CD4-positive, alpha-beta T cell treated with Interleukin-4 for 1 hour (primary cell): ENCODE results near the gene TTC23.
"Not testable (repeated sequence)": the region's sequence is repeated elsewhere in the genome, so short reads cannot be mapped to it uniquely, and the experiment has no call there.

Source experiments
- DNase-seq, 2 donors: peaks; one replicate each; pipeline ENCODE4 v3.0.0-alpha.2; 2020 to 2022

The TTC23 gene

GRCh38 chr15:99118258-99118632, 131.1 kb downstream of the TTC23 start:
- no peak for DNase-seq

DNA sequence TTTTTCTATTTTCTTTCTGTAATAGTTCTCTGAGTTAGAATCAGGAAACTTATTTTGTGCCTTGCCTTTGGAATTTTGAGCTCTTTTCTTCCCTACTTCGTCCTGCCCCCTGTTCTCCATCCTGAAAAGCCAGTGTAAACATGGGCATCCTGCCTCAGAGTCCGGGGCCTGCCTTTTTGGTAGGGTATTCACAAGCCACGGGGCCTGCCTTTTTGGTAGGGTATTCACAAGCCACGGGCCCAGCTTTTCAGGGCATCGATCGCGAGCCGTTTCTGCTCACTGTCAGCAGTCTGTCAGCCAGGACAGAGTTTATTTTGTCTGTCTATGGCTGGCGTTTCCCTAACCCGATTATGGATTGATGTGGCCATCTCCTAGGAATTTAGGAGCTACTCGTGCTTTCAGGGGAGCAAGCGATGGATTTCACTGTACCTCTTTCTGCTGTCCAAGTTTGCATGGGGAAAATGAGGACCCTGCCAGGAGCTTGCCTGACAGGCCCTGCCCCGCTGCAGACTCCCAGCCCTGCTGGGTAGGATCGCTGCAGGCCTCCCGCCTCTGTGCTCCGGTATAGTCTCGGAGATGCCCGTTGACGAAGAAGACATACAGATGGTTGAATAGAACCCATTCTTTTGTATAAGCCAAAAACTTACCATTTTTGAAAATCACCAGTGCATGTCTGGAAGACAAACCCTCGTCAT, 131.7 kb downstream of the TTC23 start:
- no peak for DNase-seq

GRCh38 chr15:99117111-99117510, 132.3 kb downstream of the TTC23 start:
- DNase-seq = no peak

DNA sequence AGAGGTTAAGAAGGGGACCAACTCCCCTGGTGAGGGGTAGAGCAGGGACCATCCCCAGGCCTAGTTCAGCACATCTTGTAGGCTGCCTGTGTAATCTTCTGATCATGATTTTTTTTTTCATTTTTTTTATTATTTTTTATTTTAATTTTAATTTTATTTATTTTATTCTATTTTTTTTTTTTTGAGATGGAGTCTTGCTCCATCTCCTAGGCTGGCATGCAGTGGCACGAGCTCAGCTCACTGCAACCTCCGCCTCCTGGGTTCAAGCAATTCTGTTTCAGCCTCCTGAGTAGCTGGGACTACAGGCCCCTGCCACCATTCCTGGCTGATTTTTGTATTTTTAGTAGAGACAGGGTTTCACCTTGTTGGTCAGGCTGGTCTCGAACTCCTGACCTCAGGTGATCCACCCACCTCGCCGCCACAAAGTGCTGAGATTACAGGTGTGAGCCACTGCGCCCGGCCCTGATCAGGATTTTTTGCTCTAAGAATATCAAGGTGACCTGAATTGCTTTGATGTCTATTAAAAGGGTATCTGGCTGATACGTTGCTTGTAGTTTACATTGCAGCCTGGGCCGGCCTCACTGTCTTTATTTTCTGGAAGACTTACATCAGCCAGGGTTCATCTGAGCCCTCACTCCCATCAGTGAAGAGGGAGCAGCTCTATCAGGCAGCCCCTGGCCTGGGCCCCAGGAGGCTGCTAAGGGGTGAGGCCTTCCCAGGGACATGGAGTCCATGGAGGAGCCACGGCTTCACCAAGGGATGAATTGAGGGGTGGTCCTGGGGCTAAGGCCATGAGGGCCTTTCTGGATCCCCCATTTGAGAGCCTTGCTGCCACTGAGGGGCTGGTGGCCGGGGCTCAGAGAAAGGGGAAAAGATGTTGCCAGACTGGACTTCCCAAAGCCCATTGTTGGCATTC, 133.8 kb downstream of the TTC23 start:
- no peak for DNase-seq

DNA sequence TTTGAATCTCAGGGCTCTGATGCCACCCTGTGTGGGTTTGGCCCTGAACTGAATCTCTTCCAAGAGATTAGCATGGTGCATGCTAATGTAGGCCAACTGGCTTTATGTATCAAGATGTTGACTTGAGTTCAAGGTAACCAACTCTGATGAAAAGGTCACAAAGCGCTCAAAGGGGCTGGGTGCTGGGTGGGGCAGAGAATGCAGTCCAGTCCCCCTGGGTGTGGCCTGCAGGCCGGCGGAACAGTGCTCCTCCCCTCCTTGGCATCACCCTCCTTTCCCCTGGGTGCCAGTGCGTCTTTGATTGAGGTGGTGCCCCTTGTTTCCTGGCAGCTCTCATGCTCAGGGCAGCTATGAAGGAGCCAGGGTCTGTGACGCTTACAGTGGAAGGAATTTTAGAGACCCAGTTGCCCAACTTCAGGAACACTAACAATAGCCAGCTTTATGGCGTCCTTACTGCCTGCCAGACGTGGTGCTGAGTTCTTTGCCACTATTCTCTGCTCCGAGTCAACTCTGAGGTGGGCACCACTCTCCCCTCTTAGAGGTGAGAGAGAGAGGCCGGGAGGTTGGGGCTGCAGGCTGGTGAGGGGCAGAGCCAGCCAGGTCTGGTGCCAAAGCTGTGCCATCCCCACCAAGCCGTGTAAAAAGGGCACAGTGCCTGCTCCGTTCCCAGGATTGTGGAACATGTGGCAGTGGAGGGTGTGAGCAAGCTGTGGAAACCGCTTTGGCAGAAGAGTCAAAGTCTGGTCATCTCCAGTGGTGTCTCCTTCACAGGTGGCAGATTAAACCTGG, 134.7 kb downstream of the TTC23 start:
- no peak for DNase-seq

GRCh38 chr15:99113547-99114271, 135.7 kb downstream of the TTC23 start:
- no peak for DNase-seq

DNA sequence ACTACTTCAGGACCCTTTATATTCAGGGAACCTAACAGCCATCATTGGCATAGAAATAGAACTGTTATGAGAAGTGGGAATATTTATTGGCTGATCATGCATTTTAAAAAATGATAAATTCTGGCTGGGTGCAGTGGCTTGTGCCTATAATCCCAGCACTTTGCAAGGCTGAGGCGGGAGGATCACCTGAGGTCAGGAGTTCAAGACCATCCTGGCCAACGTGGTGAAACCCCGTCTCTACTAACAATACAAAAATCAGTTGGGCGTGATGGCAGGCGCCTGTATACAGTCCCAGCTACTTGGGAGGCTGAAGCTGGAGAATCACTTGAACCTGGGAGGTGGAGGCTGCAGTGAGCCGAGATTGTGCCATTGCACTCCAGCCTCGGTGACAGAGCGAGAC, 137.7 kb downstream of the TTC23 start:
- not testable (repeated sequence) for DNase-seq

DNA sequence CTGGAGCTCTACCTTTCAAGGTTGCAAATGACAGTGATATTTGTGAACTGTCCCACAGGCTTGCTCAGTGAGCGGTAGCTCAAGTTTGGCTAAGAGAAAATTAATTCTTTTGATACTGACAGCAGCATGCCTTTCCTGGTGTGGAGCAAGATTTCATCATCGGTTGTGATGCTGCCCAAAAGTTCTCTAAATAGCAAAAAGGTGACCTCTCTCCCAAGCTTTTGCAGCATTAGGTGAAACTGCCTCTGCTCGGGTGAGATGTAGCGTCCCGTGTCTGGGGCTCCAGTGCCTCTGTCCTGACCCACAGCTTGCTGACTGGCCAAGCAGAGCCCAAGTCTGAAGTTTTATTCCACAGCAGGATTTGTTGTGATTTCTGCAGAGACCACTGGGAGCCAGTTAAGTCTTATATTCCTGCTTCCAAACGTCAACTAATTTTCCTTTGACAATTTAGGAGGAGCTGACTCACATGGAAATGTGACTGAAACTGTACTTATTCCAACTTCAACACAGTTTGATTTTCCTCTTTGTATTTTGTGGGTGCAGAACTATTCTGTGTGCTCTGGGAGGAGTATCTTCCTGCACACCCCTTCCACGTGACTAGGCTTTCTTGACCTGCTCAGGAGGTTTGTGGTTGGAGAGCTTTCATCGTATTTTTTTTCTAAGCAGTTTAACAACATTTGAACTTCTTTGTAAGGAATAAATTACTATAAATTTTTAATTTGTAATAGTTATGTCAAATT, 138.6 kb downstream of the TTC23 start:
- no peak for DNase-seq

DNA sequence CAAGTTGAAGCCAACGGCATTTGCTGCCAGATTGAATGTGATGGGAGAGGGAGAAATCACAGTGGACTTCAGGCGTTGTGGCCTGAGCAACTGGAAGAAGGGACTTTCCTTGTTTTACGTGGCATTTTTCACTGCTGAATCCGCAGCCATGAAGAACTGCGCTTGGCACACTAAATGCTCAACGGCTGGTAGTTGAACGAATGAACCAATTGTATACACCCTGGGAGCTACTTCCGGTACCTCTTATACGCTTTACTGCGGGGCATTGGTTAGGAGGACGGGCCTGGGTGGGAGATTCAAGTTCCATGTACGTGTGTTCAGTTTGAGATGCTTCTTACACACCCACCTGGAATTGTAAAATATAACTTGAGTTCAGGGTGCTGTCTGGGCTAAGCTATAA, 139.3 kb downstream of the TTC23 start:
- no peak for DNase-seq

GRCh38 chr15:99109555-99110021, 139.8 kb downstream of the TTC23 start:
- DNase-seq = no peak

DNA sequence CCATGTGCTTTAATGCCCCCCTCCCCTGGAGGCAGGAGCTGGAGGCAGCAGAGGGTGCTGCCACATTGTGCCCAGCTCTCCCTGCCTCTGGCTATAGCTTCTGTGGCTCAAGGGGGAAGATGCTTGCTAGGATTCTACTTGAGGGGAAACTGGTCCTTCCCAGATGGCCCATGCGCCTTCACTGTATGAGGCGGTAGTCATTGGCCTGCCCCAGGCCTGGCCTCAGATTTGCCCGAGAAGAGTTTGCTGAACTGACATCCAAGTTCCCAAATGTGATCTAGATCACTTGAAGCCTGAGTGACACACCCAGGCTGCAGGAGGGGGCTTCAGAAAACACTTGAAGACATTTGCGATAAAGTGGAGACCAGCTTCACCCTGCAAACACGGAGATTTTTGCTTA, 140.4 kb downstream of the TTC23 start:
- DNase-seq = no peak

DNA sequence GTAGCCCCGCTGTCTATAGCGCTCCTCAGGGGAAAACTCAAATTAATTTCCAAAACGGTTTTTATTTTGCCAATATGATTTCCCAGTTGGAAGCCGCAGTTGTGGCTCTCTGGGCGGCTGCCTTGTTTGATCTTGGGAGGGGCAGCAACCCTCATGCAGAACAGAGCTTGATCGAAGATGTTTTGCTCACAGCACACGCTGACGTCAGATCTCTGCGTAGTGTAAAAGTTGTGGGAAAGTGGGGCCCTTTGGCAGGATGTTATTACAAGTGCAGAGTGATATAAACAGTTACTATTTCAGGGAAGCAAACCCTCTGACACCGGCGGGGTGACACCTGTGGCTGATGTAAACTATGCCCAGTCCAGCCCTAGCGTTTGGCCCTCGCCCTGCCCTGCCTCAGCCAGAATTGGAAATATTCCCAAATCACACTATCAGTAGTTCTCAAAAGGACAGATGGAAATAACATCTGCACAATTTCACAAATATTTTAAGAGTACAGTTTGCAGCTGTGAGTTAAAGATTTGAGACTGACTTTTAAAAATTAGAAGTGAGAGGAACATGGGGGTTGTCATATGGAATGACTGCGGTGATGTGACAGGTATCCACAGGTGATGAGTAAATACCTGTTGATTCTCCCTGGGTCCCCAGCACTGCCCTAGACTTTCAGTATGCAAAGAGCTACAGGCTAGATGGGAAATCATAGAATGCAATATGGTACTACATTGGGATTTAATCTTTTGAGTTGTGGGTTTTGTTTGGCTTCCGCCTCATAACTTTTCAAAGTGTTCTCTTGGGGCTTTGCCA, 142.8 kb downstream of the TTC23 start:
- peak; percentile 23 to 45 for DNase-seq

DNA sequence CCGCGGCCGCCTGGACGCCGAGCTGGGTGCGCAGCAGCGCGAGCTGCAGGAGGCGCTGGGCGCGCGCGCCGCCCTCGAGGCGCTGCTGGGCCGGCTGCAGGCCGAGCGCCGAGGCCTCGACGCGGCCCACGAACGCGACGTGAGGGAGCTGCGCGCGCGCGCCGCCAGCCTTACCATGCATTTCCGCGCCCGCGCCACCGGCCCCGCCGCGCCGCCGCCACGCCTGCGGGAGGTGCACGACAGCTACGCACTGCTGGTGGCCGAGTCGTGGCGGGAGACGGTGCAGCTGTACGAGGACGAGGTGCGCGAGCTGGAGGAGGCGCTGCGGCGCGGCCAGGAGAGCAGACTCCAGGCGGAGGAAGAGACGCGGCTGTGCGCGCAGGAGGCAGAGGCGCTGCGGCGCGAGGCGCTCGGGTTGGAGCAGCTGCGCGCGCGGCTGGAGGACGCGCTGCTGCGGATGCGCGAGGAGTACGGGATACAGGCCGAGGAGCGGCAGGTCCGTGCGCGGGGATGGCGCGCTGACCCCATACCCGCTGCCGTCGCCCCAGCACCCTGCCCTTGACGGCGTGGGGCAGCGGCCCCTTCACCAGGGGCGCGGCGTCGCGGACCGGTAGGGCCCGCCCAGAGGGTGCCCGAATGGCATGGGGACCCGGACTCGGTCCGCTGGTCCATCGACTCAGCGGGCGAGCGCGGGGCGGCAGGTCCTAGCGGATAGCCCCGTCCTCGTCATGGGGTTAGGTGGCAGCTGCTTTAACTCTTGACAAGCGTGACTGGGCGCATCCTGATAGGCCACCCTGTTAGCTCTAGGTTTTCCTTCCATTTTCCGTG, 143.7 kb downstream of the TTC23 start:
- peak in 1 of 2 donors; percentile 37 for DNase-seq

- peak; percentile 24 to 39 for DNase-seq
Measured at GRCh38 chr15:99104788-99105513, 144.4 kb downstream of the TTC23 start, which contains the start of gene SYNM. TSS of gene SYNM (plus strand) at chr15:99105080. CDS start at chr15:99105200, 120 bp downstream.

GRCh38 chr15:99103279-99103678, 146.1 kb downstream of the TTC23 start:
- no peak for DNase-seq

DNA sequence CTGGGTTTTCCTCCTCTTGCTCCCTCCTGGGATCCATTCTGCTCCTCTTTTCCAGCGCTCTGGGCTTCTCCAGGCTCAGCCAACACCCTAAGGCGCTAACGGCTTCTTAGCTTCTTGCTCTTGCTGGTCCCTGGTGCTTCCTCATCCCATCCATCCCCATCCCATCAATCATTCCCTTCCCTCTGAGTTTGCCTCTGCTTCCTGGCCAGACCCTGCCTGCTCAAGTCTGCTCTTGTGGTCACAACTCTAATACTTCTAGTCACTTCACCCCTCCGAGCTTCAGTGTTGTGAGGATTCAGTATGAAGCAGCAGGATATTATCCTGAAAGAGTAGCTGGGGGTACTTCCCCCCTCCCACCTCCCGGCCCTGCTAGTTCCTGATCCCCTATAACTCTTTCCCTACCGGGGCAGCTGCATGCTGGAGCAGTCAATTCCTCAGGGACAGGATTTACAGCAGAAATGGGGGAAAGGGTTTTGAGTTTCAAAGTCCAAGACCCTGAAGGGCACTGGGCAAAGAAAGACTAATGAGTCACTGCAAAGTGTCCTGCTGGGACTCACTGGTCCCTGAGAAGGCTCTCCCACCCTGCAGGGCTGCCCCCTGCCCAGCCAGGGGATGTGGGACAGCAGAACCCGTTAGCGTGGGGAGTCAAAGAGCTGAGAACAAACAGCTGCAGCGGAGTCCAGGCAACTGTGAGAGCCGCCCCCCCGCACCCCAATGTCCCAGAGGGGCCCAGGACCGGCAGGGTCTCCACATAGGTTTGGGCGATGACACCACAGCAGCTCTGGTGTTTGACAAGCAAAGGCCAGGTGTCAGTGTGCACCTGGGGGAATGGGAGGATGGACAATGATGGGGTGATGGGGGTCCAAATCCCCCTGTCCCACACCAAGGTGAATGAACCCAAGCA, 146.8 kb downstream of the TTC23 start:
- no peak for DNase-seq

DNA sequence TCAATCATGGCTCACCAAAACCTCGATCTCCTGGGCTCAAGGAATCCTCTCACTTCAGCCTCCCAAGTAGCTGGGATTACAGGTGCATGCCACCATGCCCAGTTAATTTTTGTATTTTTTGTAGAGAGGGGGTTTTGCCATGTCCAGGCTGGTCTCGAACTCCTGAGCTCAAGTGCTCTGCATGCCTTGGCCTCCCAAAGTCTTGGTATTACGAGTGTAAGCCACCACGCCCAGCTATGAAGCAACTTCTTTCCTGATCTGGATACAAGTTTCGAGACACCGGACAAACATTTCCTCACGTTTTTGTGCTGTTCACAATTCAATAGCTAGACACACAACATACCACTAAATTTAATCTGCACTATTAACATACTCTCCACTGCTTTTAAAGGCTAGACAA, 147.9 kb downstream of the TTC23 start:
- DNase-seq = no peak
